K562 (cell line): ENCODE measurements around the gene C2CD4D. TPM values are rescaled to one million over a fixed set of nuclear protein-coding genes. Genes with fewer than 3 reads are reported as not detected.

ENCODE experiments used
- ATAC-seq: fragments of 200-7000 bp; cut with Tn5 transposase; 3 replicates; pipeline ENCODE4 v1.9.1; 2020; ENCODE audit warnings: moderate library complexity
- BruUV-seq: library from RNA; stranded (reverse); fragments of 400-500 nt; replicated peaks from 2 replicates; lab custom pipeline; 2021; lab: Mats Ljungman, UMichigan
- CTCF ChIA-PET: fragments of 300-600 bp; formaldehyde crosslinking; extraction: SDS; loops from one replicate; lab custom pipeline; 2021; ENCODE audit warnings: low intra/inter-chr PET ratio; lab: Yijun Ruan, JAX
- POLR2A ChIA-PET: fragments of 300-600, 350-650 bp; sonication (Branson Sonifier 250); formaldehyde crosslinking; extraction: SDS; loops from one replicate; lab custom pipeline; 2021; ENCODE audit warnings: antibody characterized with exemption, inconsistent platforms; lab: Yijun Ruan, JAX
- DNase-seq, 4 experiments: peaks; one replicate each; pipeline versions ENCODE4 v3.0.0 to v3.0.0-alpha.2; 2011 to 2018; ENCODE audit warnings: low spot score in 3 of 4, mixed read lengths in 3 of 4; ENCODE audit errors: extremely low read depth in 1 of 4
- FAIRE-seq: peaks from 2 replicates; lab custom pipeline; 2011; peaks lifted over from hg19 to GRCh38; lab: Jason Lieb, UNC
- H2AFZ ChIP-seq: 2 replicates; pipeline ENCODE4 v1.6.0; 2011; ENCODE audit warnings: low read depth, low read length, control low read depth, inconsistent platforms
- H3K27ac ChIP-seq: fragments of 200-600 bp; 3 replicates; pipeline ENCODE4 v1.8.0; 2011; ENCODE audit warnings: low read depth, mild to moderate bottlenecking, control low read depth, inconsistent platforms, low read length, moderate library complexity, mixed read lengths; ENCODE audit errors: extremely low read depth
- H3K27me3 ChIP-seq, 2 experiments: fragments of 300-600 bp in 1 of 2; 2 replicates in 1 of 2; 3 replicates in 1 of 2; pipeline versions ENCODE4 v1.6.0 to v1.8.0; 2011; ENCODE audit warnings: inconsistent platforms in 2 of 2, low read length in 2 of 2, mild to moderate bottlenecking in 1 of 2, mixed read lengths in 1 of 2, moderate library complexity in 1 of 2; ENCODE audit not compliant: control insufficient read depth in 2 of 2, insufficient read depth in 2 of 2
- H3K36me3 ChIP-seq: fragments of 300-600 bp; 3 replicates; pipeline ENCODE4 v1.8.0; 2011; ENCODE audit warnings: mild to moderate bottlenecking, low read length, inconsistent platforms; ENCODE audit not compliant: control insufficient read depth, insufficient read depth
- H3K4me1 ChIP-seq, 2 experiments: fragments of 200-600 bp in 1 of 2; replicated peaks in 1 of 2; 2 replicates in 1 of 2; 3 replicates in 1 of 2; pipeline versions ENCODE4 v1.5.1 to v1.8.0; 2011; ENCODE audit warnings: inconsistent platforms in 2 of 2, low read length in 2 of 2, mild to moderate bottlenecking in 1 of 2, mixed read lengths in 1 of 2, moderate library complexity in 1 of 2; ENCODE audit not compliant: control insufficient read depth in 2 of 2, insufficient read depth in 2 of 2
- H3K4me2 ChIP-seq: 2 replicates; pipeline ENCODE4 v1.6.1; 2011; ENCODE audit warnings: low read length, control low read depth, inconsistent platforms, mixed read lengths; ENCODE audit not compliant: insufficient read depth
- H3K4me3 ChIP-seq: fragments of 200-600 bp; sonication (generic), shearing (Covaris generic); 2 replicates; pipeline ENCODE4 v1.5.1; 2016; ENCODE audit warnings: control low read depth, inconsistent platforms
- H3K79me2 ChIP-seq: fragments of 200-600 bp; 3 replicates; pipeline ENCODE4 v1.8.0; 2011; ENCODE audit warnings: low read length, inconsistent platforms; ENCODE audit not compliant: control insufficient read depth, insufficient read depth
- H3K9ac ChIP-seq, 2 experiments: 2 replicates each; pipeline versions ENCODE4 v1.6.0 to v1.6.1; 2011; ENCODE audit warnings: low read depth in 2 of 2, low read length in 2 of 2, control low read depth in 1 of 2, inconsistent platforms in 1 of 2, mild to moderate bottlenecking in 1 of 2, mixed read lengths in 1 of 2; ENCODE audit not compliant: insufficient read depth in 1 of 2
- H3K9me1 ChIP-seq: one replicate; pipeline ENCODE4 v1.6.0; 2011; ENCODE audit warnings: inconsistent platforms, mild to moderate bottlenecking, low read length, moderate library complexity; ENCODE audit not compliant: control insufficient read depth, insufficient read depth
- H3K9me3 ChIP-seq: replicated peaks from 2 replicates; pipeline ENCODE4 v1.5.1; 2011; ENCODE audit warnings: low read depth, low read length, inconsistent platforms; ENCODE audit not compliant: control insufficient read depth, insufficient read depth
- H4K20me1 ChIP-seq: replicated peaks from 2 replicates; pipeline ENCODE4 v1.6.1; 2011; ENCODE audit warnings: low read length, inconsistent platforms, mixed read lengths; ENCODE audit not compliant: control insufficient read depth, insufficient read depth
- PCBP2 ChIP-seq: fragments of 200-400 bp; formaldehyde crosslinking; IDR thresholded peaks from 2 replicates; pipeline ENCODE4 v1.6.1; 2018; ENCODE audit warnings: low read length, low read depth, mild to moderate bottlenecking, moderate library complexity; ENCODE audit not compliant: poor library complexity, severe bottlenecking
- in situ Hi-C: fragments of 300-500 bp; cut with MboI; formaldehyde crosslinking; loops from 4 replicates; pipeline ENCODE4 v1.15.0; 2018; ENCODE audit warnings: inconsistent platforms, mixed read lengths
- intact Hi-C: fragments of 100-400 bp; cut with micrococcal nuclease; formaldehyde crosslinking; loops from 2 replicates; pipeline ENCODE4 v1.14.2; 2022
- polyA plus RNA-seq, 8 experiments: library from polyadenylated mRNA; depleted of rRNA in 4 of 8; stranded (reverse) in 5 of 8; unstranded in 3 of 8; fragments of >200 nt; fragmentation: Nextera tagmentation in 2 of 8; fragmentation: Illumina TruSeq in 1 of 8; extraction: Ambion mirVana in 2 of 8; extraction: Trizol in 1 of 8; gene quantifications; 2 replicates each; pipeline versions ENCODE4 v1.2.1 to v1.2.3, GENCODE V29; 2011 to 2014; ENCODE audit warnings: inconsistent platforms in 1 of 8, missing spikeins in 1 of 8
- total RNA-seq, 7 experiments: library from RNA; depleted of rRNA in 6 of 7; stranded (reverse); fragments of >200 nt in 6 of 7; fragmentation: Illumina TruSeq in 2 of 7; extraction: Trizol in 2 of 7; gene quantifications; 2 replicates each; pipeline versions ENCODE4 v1.2.1 to v1.2.3, GENCODE V29; 2011 to 2021; ENCODE audit warnings: low replicate concordance in 1 of 7
- TF ChIP-seq, protein P1 (sequence below): sonication (generic); formaldehyde crosslinking; IDR thresholded peaks from 2 replicates; pipeline ENCODE4 v1.8.0; 2023; ENCODE audit warnings: missing genetic modification reagents, mild to moderate bottlenecking, borderline replicate concordance

Gene C2CD4D
- total and polyA plus RNA-seq, 9 of the 15 experiments (the other 6 are each of a cell fraction or from before 2014, with no cell fraction given): not detected

DNA sequence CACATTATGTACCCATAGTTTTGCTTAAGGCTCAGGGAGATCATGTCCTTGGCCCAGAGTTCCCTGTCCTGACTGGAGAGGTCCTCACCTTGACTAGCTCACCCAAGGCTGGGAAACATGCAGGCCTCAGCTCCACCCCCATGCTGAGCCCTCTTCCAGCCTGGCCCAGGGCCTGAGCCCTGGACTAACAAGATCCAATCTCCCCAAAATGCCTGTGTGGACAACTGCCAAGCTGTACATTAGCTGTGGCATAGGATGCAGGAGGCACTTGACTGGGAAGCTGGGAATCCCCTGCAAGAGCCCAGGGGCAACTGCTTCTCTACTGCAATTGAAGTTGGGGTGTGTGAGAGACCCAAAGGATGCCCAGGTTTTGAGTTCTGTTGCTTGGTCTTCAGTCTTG lies 36.5 kb downstream of the C2CD4D start:
- Histone ChIP-seq H4K20me1 (peaks cover 19% of the 10 kb centered on the region), H3K9ac (no peak overlapping the region; a peak in 1 of 4 replicates), H3K27me3 (peaks cover 59 to 92% of the 10 kb centered on the region in 2 experiments), H3K4me1 (peaks cover 0 to 8% of the 10 kb centered on the region in 2 experiments; a peak in 1 of 5 replicates), H3K4me2 (no peak overlapping the region), H3K9me3 (no peaks in the 10 kb centered on the region), H3K27ac (no peak overlapping the region), H2AFZ (no peak overlapping the region), H3K9me1 (no peaks in the 10 kb centered on the region), H3K79me2 (no peaks in the 10 kb centered on the region), H3K36me3 (no peaks in the 10 kb centered on the region), H3K4me3 (no peak overlapping the region)
- ChIA-PET CTCF (no interaction called here), POLR2A (interaction anchor here (0.6 to 1.8 kb wide), 3 partner anchors 13 to 26 kb away, joined by 3 to 9 read pairs (median 3); partner anchors contain the start of gene TDRKH)
- ATAC-seq (no peak), FAIRE-seq (no peak), DNase-seq (no peak)
- no TSS peak for BruUV-seq
- intact Hi-C loops: no loop called here
- in situ Hi-C loops: no loop called here
- TF ChIP-seq, protein P1, sequence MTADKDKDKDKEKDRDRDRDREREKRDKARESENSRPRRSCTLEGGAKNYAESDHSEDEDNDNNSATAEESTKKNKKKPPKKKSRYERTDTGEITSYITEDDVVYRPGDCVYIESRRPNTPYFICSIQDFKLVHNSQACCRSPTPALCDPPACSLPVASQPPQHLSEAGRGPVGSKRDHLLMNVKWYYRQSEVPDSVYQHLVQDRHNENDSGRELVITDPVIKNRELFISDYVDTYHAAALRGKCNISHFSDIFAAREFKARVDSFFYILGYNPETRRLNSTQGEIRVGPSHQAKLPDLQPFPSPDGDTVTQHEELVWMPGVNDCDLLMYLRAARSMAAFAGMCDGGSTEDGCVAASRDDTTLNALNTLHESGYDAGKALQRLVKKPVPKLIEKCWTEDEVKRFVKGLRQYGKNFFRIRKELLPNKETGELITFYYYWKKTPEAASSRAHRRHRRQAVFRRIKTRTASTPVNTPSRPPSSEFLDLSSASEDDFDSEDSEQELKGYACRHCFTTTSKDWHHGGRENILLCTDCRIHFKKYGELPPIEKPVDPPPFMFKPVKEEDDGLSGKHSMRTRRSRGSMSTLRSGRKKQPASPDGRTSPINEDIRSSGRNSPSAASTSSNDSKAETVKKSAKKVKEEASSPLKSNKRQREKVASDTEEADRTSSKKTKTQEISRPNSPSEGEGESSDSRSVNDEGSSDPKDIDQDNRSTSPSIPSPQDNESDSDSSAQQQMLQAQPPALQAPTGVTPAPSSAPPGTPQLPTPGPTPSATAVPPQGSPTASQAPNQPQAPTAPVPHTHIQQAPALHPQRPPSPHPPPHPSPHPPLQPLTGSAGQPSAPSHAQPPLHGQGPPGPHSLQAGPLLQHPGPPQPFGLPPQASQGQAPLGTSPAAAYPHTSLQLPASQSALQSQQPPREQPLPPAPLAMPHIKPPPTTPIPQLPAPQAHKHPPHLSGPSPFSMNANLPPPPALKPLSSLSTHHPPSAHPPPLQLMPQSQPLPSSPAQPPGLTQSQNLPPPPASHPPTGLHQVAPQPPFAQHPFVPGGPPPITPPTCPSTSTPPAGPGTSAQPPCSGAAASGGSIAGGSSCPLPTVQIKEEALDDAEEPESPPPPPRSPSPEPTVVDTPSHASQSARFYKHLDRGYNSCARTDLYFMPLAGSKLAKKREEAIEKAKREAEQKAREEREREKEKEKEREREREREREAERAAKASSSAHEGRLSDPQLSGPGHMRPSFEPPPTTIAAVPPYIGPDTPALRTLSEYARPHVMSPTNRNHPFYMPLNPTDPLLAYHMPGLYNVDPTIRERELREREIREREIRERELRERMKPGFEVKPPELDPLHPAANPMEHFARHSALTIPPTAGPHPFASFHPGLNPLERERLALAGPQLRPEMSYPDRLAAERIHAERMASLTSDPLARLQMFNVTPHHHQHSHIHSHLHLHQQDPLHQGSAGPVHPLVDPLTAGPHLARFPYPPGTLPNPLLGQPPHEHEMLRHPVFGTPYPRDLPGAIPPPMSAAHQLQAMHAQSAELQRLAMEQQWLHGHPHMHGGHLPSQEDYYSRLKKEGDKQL (CRISPR knock-in tag): no peak
- TF ChIP-seq PCBP2: no peak
